NOMO-1 treated with DMSO at 0.1 percent for 48 hours (cell line): ENCODE measurements around the gene ODF2L.

Experiments used
- DNase-seq: peaks from one replicate; lab custom pipeline; 2025; ENCODE audit not compliant: unreplicated experiment; lab: John Stamatoyannopoulos, UW

Gene ODF2L

GRCh38 chr1:86322241-86322640, 73.9 kb downstream of the ODF2L start:
- DNase-seq: no peak

- no peak for DNase-seq
Observed at GRCh38 chr1:86318436-86318835, 77.7 kb downstream of the ODF2L start.

GRCh38 chr1:86317926-86318325, 78.2 kb downstream of the ODF2L start:
- DNase-seq: no peak

GRCh38 chr1:86305731-86306130, 90.4 kb downstream of the ODF2L start:
- no peak for DNase-seq

GRCh38 chr1:86303041-86303690, 93.0 kb downstream of the ODF2L start:
- DNase-seq: no peak
